Medulla oblongata (tissue), 1 donor: Measurements from ENCODE around the gene NEU2.
"Not testable (repeated sequence)": the region's sequence is repeated elsewhere in the genome, so short reads cannot be mapped to it uniquely, and the experiment has no call there.

Experiments
- DNase-seq: peaks from one replicate; pipeline ENCODE4 v3.0.0-alpha.2; 2015; ENCODE audit errors: extremely low spot score

The NEU2 gene

DNA sequence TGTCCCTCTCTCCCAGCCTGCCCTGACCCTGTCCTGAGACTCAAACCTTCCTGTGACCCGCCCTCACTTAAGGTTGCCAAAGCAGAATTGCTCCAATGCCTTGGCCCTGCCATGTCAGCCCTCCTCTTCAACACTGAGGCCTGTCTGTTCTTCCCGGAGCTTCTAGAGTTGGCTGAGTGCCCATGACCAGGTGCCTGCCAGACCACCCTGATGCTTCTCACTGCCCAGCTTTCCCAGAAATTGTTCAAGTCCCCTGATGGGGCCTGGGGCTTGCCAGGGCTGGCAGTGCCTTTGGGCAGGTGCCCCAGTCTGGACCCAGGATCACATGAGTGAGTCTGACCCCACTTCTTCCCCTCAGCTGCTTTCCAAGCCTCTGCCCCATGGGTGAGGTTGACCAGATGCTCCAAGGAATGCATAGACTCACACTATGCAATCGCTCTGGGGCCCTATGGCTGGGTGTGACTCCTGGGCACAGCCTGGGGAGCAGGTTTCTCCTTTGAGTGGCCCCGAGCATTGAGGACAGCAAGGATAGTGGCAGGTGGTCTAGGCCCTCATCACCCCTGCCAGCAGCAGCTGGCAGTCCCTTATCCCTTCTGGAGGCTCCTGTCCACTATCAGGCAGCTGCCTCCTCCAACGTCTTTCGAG is 24.6 kb downstream of the NEU2 start:
- DNase-seq: no peak

DNA sequence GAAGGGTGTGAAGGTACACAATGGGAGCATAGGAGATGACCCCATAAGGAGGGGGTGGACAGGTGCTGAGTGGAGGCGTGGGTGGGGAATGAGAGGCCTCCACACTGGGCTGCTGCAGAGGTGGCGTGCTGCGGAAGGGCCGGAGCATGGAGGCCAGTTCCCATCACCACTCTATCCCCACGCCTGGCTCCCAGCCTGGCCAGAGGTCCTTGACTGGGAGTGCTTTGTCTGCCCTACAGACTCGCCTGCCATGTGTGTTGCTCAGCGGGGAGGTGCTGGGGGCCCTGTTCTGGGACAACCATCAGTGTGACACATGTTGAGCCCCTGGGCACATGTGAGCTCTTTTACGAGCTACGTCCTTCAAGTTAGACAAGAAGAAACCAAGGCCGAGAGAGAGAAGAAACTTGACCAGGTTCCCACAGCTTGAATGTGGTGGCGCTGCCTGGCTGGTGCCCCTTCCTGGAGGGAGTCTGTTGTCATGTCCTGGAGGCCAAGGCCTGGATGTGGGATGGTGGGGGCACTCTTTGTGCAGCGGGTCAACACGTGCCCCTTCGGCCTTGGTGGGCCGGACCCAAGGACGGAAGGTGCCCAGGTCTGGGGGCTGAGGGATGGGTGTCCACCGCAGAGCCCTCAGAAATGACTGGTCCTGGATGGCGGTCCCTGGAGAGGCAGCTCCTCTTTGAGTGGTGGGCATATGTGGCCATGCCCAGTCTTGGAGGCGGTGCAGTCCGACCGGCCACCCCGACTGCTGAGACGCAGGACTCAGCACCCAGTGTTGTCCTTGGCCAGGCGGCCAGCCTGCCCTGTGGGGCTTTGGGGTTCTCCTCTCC is 26.5 kb downstream of the NEU2 start:
- DNase-seq: no peak

DNA sequence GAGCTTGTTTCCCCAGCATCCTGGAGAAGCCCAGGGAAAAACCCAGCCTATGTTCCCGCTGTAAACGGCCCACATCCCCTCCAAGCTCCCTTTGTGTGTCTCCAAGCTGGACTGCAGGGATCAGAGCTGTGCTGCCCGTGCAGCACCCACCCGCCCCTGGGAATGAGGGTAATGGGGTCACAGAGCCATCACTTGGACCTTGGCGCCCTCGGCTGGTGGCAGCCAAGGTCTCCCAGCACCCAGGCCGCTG is 27.0 kb downstream of the NEU2 start:
- no peak for DNase-seq

DNA sequence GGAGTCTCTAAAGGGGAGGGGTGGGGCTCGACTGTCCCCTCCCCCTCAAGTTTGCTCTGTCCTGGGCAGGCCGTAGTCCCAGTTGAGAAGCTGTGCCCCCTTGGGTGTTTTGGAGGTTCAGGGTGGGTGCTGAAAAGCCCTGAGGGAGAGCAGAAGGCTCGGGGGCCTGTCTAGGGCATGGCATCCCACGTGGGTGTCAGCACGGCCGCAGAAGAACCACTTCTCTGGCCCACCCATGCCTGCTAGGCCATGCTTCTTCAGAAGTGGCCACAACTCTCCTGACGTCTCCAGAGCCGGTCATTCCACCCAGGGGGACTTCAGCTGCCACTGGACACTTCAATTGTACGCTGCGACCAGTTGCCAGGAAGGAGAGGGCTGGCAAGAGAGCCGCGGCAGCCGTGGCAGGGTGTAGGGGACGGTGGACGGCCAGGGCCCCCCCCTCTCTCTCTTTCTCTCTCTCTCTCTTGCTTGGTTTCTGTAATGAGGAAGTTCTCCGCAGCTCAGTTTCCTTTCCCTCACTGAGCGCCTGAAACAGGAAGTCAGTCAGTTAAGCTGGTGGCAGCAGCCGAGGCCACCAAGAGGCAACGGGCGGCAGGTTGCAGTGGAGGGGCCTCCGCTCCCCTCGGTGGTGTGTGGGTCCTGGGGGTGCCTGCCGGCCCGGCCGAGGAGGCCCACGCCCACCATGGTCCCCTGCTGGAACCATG is 27.5 kb downstream of the NEU2 start, which contains the start of gene INPP5D:
Gene INPP5D, plus strand, starts transcription at position 546 of the 704 bp plus-strand sequence. Its CDS starts 137 bp downstream, at position 683.
- DNase-seq: peak; percentile 76

DNA sequence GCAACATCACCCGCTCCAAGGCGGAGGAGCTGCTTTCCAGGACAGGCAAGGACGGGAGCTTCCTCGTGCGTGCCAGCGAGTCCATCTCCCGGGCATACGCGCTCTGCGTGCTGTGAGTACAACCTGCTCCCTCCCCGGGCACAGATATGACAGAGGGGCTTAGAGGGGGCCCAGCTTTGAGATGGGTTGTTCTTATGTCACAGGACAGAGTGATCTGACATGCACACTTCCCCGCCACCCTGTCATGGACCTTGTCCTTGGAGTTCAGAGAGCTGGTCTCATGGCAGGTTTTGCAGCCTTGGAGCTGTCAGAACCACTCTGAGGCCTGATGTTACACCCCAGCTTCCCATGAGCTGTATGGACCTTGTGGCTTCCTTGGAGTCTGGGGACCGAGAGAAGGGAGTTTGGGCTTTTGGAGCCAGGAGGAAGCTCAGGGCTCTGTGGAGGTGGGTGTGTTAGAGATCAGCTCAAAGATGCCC is 28.1 kb downstream of the NEU2 start:
- no peak for DNase-seq

DNA sequence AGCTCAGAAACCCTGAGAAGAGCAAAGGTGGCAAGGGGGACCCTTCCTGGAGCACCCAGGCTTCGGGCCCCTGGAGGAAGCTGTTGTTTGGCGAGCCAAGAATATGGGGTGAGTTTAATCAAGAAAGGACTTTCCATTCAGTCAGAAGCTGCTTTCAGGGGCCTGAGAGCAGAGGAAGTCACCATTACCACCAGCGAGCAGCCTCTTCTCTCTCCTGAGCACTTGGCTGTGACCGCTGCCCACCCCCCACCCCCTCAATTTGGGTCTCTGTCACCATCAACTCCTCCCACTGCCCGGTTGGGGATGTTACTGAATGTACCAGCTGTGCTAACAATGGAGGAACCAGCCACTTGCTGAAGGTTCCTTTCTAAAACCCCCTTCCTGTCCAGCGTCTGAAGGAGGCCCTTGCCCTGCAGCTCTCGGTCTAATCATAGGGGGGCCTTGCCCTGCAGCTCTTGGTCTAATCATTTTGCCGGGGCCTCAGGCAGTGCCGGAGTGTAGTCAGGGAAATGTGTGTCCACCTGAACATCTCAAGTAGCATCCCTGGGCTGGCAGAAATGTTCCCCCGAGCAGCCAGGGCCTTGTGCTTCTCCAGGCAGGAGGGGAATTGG is 28.6 kb downstream of the NEU2 start:
- no peak for DNase-seq

DNA sequence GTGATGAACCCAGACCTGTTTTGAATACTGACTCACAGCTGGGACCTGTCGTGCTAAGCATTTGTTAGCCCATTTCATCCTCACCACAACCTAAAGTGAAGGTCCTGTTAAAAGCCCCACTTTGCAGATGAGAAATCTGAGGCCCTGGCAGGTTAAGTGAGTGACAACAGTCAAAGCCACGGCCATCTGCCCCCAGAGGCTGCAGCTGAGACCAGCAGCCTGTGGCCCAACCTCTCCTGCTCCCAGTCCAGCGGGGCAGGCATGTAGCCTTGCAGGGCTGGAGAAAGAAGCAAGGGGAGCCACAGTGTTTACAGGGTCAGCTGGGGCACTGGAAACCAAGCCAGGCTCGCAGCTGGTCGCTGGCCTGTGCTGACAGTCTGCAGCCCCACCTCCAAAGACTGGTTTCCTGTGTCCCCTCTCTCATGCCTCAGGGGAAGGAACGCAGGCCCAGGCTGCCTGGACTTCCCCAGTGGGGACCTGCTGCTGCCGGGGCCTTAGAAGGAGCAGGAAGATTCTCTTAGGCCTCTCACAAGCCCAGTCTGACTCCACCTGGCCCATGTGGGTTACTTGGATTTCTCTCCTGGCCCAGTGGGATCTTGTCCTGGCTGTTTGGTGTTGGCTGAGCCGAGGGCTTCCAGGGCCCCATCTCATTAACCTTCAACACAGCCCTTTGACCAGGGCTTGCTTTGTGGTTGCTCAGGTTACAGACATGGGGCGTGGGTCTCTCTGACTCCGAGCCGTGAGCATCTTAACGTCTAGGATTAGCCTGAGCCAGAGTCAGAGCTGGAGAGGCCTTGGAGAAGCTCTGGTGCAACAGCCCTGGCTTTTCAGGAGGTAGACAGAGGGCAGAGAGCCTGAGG is 29.3 kb downstream of the NEU2 start:
- peak; percentile 46 for DNase-seq

DNA sequence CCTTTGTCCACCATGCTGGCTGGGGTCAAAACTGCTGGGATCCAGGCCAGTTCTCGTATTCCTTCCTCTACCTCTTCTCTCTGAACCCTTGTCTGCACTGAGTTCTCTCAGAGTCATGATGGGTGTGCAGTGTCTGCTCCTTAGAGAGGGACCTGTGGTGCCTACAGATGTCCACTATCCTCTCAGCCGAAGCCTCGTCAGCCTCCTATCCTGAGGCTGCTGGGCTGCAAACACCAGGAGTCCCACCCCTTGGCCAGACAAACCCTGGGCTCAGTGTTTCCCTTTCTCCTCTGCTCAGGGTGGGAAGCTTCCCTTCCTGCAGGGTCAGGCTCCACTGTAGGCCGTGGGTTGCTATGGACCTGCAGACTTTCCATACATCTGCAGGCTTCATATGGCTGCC is 30.0 kb downstream of the NEU2 start:
- no peak for DNase-seq

DNA sequence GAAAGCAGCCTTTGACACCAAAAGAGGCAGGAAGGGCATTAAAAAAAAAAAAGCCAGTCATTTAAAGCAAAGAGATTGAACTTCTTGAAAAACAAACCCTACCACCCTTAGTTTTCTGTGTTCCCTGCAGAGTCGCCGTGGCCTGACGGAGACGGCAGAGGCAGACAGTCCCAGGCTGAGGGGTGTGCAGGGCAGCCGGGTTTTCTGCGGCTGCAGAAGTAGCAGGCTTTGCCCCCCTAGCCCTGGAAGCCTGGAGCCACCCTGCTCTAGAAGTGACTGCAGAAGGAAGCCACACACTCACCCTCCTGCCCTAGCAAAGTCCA is 30.4 kb downstream of the NEU2 start:
- no peak for DNase-seq

DNA sequence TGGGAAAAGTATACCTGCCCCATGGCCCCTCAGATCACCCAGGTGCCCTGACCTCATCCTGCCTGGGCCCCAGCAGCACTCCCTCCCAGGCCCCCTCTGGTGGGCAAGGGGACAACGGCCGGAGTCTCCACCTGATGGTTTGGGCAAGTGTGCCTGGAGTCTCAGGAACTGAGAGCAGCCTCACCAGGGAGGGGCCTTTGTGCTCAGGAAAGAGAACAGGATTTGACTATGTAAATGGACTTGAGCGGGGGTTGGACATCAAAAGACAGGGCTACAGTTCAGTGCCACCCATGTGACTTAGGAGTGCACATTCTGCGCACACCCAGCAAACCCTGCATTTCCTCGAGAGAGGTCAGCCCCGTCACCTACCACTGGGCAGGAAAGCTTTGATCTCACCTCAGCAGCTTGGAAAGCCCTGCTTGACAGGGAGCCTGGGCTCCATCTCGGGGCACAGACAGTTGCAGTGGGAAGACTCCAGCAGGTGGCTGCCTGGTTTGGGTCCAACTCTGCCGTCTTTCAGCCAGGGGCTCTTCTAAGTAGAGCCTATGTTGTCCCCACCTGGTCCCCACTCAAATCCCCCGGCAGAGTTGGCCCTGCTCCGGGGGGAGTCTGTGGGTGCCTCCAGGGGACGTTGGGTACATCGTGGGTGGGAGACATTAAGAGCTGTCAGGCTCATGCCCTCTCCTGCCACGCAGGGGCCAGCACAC is 30.9 kb downstream of the NEU2 start:
- no peak for DNase-seq

DNA sequence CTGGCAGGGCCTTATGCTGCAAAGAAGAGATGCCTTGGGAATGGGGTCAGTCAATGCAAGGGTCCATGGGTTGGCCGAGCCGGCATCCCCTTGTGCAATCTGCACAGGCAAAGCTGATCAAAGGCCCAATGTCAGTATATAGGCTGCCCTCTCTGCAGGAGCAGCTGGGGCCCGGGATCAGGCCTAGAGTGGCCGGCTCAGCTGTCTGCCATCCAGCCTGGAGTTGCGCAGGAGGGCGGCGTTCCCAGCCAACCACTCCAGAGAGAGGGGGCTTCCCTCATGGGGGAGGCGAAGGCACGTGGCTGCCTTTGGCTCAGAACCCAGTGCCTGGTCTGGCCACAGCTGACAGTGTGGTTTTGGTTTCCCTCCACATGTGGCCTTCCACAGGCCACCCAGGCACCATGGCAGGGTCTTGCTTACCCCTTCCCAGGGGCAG is 31.5 kb downstream of the NEU2 start:
- no peak for DNase-seq

DNA sequence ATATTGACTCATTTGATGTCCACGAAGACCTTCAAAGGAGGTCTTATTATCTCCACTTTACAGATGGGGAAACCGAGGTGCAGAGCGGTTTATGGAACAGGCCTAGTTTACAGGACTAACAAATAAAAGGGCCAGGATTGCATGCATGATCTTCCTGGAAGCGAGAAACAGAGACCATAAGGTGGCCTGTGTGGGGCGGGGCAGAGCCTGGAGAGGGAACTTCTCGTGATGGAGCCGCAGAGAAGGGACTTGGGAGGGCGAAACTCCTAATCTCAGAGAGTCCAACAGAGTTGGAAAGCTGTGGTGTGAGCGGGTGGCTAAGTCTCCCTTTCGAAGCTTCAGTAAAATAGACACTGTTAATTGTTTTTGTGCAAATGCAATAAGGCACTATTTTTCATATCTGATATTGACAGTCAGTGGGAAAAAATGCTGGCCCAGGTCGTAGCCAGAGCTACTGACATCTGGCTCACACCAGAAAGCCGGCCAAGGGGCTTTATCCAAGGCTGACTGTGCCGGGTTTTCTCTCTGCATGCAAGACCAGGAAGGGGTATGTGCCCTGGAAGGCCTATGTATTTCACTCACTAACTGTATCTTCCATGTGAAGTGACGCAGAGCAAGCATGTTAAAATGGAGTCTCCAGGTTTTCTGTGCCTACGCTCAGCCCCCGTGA is 32.2 kb downstream of the NEU2 start:
- DNase-seq: no peak

DNA sequence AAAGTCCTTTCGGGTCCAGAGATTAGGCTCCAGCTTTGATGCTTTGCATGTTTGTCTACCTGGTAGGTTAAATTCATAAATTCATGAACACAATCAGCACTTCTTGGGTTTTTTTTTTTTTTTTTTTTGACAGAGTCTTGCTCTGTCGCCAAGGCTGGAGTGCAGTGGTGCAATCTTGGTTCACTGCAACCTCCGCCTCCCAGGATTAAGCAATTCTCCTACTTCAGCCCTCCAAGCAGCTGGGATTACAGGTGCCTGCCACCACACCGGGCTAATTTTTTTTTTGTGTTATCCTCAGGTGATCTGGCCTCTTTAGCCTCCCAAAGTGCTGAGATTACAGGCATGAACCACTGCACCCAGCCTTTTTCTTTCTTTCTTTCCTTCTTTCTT is 32.7 kb downstream of the NEU2 start:
- DNase-seq: not testable (repeated sequence)

DNA sequence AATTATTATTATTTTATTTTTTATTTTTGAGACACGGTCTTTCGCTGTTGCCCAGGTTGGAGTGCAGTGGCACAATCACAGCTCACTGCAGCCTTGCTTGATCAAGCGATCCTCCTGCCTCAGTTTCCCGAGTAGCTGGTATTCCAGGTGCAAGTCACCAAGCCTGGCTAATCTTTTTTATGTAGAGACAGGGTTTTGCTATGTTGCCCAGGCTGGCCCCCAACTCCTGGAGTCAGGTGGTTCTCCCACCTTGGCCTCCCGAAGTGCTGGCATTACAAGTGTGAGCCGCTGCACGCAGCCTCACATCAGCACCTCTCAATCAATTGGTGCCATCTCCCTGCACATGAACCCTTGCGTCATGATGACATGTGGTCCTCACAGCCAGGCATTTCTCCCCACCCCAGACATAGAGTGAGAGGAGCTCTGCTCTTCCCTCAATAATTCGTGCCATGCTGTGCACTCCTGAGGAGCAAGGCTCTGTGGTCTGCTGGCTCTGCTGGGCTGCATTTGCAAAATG is 33.5 kb downstream of the NEU2 start:
- DNase-seq: no peak

DNA sequence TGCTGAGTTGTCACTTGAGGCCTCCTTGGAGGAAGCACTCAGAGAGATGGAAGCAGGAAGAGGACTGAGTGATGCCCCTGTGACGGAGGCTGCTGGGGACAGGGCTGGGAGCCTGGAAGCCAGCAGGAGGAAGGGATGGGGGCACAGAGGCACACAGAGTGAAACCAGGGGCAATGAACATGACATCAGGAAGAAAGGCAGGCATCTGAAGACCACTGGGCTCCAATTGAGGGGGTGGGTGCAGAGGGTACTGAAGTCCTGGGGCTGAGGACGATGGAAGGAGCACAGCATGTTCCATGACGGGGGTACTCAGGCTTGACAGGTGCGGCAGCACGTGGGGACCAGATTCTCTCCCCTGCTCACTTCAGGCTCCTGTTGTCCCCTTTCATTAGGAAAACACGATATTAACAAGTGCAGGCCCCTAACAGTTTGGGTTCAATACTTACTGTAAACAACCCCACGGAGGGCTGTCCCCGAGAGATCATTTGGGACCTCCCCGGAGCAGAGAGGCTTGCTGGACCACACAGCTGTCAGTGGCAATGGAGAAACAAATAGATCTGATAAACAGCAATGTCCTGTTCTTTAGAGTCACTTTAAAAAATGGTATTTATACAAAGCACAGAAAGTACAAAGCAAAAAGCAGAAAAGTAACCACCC is 36.4 kb downstream of the NEU2 start:
- no peak for DNase-seq

DNA sequence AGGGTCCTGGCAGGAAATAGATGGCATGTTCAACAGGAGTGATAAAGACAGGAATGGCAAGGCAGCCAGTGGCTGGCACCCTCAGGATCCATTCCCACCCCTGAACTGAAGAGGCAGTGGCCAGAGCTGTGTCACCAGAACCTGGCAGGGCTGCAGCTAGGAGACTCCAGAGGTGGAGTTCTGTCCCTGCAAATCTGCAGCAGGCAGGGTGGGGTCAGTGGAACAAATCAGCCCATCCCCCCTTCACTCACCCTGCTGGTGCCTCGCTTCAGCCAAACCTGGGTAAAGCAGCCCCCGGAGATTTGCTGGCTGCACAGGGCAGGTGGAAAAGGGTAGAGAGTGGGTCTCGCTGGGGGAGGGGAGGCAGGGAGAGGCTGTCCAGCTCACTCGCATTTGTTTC is 40.4 kb downstream of the NEU2 start:
- no peak for DNase-seq

DNA sequence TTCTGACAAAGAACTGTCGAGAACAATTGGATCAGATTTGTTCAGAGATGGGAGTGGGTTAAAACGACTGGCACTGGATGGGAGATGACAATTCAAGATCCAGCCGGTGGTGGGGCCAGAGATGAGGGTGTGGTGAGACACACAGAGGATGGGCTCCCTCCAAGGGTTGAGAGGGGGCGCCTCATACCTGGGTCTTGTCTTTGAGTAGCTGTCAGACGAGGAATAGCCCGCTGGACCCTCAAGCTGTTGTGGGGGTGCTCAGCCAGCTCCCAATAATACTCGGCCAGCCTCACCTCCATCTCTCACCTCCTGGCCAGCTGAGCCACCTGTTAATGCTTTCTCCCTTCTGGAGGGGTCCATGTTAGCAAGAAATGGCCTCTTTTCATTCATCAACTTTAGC is 41.6 kb downstream of the NEU2 start:
- DNase-seq: no peak

DNA sequence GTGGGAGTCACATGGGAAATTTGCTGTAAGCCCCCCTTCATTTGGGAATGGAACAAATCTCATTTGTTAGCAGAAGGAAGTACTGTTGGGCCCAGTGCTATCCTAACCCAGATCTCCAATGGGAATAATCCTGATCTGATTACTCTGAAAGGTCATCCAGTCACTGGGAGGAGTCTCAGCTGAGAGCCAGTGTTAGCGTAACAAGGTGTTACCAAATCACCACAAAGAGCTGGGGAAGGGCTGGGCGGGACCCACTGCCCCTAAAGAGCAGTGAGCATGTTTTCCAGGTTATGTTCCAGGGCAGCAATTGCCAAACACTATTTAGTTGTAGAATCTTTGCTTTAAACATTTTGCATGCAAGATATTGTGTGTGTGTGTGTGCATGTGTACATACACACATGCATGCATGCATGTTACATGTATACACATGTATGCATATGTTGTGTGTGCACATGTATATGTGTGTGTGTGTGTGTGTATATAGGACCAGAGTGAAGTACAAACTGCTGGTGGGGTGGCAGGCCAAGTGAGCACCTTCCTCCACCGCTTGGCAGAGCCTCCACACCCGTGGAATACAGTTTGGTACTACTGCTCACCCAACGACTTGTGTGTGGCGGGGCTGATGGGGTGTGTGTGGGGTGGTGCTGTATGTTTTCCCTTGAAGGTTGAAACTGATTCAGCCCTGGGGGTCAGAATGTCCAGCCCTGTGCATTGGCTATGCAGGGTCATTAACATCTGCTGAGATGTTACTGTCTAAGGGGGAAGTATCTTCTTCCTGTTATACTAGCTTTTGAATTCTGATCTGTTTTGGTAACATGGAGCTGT is 42.9 kb downstream of the NEU2 start:
- DNase-seq: no peak

DNA sequence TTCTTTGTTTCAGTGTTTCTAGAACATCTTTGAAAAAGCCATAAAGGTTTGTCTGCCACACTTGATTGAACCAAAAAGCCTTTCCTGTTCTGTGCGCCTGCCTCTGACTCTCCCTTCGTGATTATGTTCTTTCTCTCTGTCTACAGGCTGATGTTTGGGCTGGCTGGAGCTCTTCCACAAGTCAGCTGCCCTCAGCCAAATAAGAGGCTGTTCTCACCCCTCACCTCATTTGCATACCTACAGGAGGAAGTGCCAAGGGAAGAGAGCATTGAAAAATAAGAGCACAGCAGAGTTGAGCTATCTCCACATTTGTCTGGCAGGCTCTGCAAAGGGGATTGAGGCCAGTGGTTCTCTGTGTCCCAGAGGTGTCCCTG is 43.5 kb downstream of the NEU2 start:
- peak; percentile 74 for DNase-seq
